Activated T-cell treated with anti-CD3 and anti-CD28 coated beads, Interleukin-2, amount 50 U/mL, for 24 hours (primary cell): ENCODE data around the gene LDB2.

Experiments
- DNase-seq: peaks from one replicate; pipeline ENCODE4 v3.0.0-alpha.2; 2020
- H3K27ac Mint-ChIP-seq: 2 replicates; pipeline ENCODE4 v1.8.0; 2020; ENCODE audit warnings: mild to moderate bottlenecking, mixed read lengths
- H3K27me3 Mint-ChIP-seq: 2 replicates; pipeline ENCODE4 v1.8.0; 2020; ENCODE audit warnings: mixed read lengths
- H3K36me3 Mint-ChIP-seq: 2 replicates; pipeline ENCODE4 v1.8.0; 2020; ENCODE audit warnings: low read depth, mixed read lengths
- H3K4me1 Mint-ChIP-seq: 2 replicates; pipeline ENCODE4 v1.8.0; 2020; ENCODE audit warnings: low read depth, mixed read lengths
- H3K4me3 Mint-ChIP-seq: 2 replicates; pipeline ENCODE4 v1.8.0; 2020; ENCODE audit warnings: mild to moderate bottlenecking, moderate library complexity, mixed read lengths
- H3K9me3 Mint-ChIP-seq: 2 replicates; pipeline ENCODE4 v1.8.0; 2020; ENCODE audit warnings: mixed read lengths

LDB2 gene

GRCh38 chr4:16728111-16728510 lies 170.3 kb downstream of the LDB2 start:
- H3K4me1 Mint-ChIP-seq, result no peaks in the 10 kb centered on the region
- no peak overlapping the region for H3K27ac Mint-ChIP-seq
- no peak for DNase-seq
- H3K36me3 Mint-ChIP-seq, result no peaks in the 10 kb centered on the region
- H3K9me3 Mint-ChIP-seq, result peaks cover 11% of the 10 kb centered on the region
- no peak overlapping the region for H3K4me3 Mint-ChIP-seq
- H3K27me3 Mint-ChIP-seq, result peaks cover 8% of the 10 kb centered on the region

DNA sequence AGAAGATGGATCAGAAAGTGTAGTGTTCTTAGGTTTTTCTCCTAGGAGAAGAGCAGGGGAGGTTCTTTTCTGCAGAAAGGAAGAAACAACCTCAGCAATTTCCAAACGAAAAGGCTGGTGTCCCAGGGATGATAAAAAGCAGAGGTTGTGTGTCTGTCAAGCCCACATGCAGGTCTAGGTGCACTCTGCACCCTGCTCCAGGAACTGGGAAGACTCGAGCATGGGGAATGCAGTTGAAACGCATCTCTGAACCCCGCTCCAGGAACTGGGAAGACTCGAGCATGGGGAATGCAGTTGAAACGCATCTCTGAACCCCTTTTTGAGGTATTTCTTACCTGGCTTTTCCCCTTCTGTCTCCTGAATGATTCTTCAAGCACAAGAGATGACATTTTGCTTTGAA lies 171.2 kb downstream of the LDB2 start:
- DNase-seq, result no peak
- no peak overlapping the region for H3K27ac Mint-ChIP-seq
- H3K36me3 Mint-ChIP-seq, result no peaks in the 10 kb centered on the region
- H3K9me3 Mint-ChIP-seq, result peaks cover 14% of the 10 kb centered on the region
- peaks cover 8% of the 10 kb centered on the region for H3K27me3 Mint-ChIP-seq
- H3K4me1 Mint-ChIP-seq, result no peaks in the 10 kb centered on the region
- no peak overlapping the region for H3K4me3 Mint-ChIP-seq

GRCh38 chr4:16726368-16727050 lies 171.9 kb downstream of the LDB2 start:
- Mint-ChIP-seq H3K27me3 (peaks cover 8% of the 10 kb centered on the region), H3K9me3 (peaks cover 14% of the 10 kb centered on the region), H3K27ac (no peak overlapping the region), H3K4me3 (no peak overlapping the region), H3K36me3 (no peaks in the 10 kb centered on the region), H3K4me1 (peaks cover 2% of the 10 kb centered on the region)
- DNase-seq, result no peak

DNA sequence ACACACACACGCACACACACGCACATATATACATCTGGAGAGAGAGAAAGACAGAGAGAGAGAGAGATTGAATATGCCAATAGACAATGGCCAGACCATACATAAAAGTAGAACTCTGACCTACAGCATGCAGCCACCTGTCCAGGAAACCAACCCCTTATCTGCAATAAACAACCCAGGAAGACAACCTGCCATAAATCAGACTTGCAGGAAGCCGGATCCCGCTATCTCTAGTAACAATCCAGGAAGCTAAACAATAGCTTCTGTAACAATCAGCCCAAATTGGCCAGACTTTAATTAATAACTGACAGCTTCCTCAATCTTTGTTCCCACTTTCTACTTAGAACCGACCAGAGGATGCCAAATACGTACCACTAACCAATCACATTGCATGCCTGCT lies 173.2 kb downstream of the LDB2 start:
- H3K4me1 Mint-ChIP-seq, result peaks cover 3% of the 10 kb centered on the region
- H3K27me3 Mint-ChIP-seq, result peaks cover 4% of the 10 kb centered on the region
- no peak for DNase-seq
- H3K9me3 Mint-ChIP-seq, result peaks cover 14% of the 10 kb centered on the region
- no peak overlapping the region for H3K4me3 Mint-ChIP-seq
- H3K27ac Mint-ChIP-seq, result no peak overlapping the region
- H3K36me3 Mint-ChIP-seq, result no peaks in the 10 kb centered on the region

DNA sequence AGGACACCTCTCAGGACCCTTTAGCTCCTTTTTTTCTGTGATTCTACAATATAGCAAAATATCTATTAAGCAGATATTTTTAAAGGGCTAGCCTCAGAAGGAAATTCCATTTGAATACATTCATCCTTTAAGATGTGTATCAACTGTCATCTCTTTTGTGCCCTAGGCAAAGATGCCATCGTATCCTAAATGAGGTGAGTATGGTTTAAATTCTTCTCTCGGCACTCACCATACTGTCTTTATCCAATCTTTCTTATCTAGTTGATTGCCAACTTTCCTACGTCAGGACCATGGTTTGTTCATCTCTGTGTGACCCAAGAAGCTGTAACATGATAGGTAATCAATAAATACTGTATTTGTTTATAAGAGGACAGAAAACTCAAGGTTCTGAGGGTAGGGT lies 176.0 kb downstream of the LDB2 start:
- peaks cover 16% of the 10 kb centered on the region for H3K9me3 Mint-ChIP-seq
- no peak overlapping the region for H3K27ac Mint-ChIP-seq
- H3K27me3 Mint-ChIP-seq, result peaks cover 7% of the 10 kb centered on the region
- H3K36me3 Mint-ChIP-seq, result no peaks in the 10 kb centered on the region
- H3K4me1 Mint-ChIP-seq, result peaks cover 3% of the 10 kb centered on the region
- DNase-seq, result no peak
- no peak overlapping the region for H3K4me3 Mint-ChIP-seq

DNA sequence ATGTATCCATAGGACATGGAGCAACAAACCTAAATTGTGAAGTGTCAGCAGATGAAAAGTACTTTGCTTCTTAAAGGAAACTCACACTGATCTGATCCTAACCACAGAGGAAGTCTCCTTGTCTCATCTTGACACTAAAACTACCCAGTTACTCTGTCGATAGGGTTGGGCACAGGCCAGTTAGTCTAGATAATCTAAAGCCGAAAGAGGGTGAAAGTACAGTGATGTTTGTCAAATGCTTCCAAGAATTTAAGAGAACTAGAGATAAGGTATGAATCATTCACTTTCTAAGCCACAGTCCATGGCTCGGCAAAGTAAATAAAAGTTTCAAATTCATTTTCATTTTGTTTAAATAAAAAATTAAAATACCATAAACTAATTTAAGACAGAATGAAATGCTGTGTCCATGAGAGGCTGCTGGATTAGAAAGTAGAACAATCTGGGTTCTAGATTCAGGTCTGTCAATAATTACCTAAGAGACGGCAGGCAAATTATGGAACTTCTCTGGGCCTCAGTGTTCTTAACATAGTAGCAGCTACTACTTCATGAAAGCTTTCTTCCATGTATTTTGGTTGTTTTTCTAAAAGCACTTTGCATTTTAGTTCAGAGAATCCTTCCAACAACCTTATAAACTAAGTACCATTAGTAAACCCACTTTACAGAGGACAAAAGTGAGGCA lies 176.7 kb downstream of the LDB2 start:
- H3K27me3 Mint-ChIP-seq, result peaks cover 4% of the 10 kb centered on the region

GRCh38 chr4:16720761-16721160 lies 177.7 kb downstream of the LDB2 start:
- Mint-ChIP-seq H3K36me3 (no peaks in the 10 kb centered on the region), H3K4me1 (peaks cover 3% of the 10 kb centered on the region), H3K27me3 (peaks cover 4% of the 10 kb centered on the region), H3K4me3 (no peak overlapping the region), H3K27ac (no peak overlapping the region), H3K9me3 (peaks cover 16% of the 10 kb centered on the region)
- DNase-seq, result no peak

More for the DNA sequence above, 176.7 kb downstream of the LDB2 start:
- Mint-ChIP-seq H3K27ac (no peak overlapping the region), H3K4me1 (peaks cover 3% of the 10 kb centered on the region), H3K4me3 (no peak overlapping the region), H3K36me3 (no peaks in the 10 kb centered on the region), H3K9me3 (peaks cover 16% of the 10 kb centered on the region)
- DNase-seq, result no peak

DNA sequence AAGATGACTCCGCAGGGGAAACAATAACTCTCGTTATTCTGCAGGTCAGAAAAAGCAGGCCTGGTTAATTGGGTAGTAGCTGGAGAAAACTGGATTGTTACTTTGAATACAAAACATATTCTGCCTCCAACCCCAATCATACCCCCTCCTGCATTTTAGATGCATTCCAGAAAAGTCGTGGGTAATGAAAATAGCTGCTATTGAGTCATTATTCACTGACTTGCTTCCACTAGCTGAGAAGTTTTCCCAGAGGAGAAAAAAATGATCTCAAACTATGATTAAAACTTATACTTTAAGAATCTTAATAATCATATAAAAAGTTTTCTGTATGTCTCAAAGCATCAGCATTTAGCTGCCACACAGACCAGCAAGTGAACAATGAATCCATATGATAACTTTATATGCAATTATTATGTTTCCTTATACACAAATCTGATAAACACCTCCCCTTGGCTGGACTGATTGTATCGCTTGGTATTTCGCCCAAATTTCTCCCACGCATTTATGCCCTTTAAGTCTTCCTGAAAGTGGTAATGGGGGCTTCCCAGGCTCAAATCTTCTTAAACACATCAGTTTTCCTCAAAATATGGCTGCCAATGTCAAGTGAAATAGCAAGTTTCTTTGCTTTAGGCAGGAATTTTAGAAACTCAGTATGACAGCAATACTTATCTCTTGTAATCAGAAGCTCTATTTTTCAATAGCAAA lies 181.0 kb downstream of the LDB2 start:
- Mint-ChIP-seq H3K4me1 (peaks cover 3% of the 10 kb centered on the region), H3K9me3 (peaks cover 2% of the 10 kb centered on the region), H3K27ac (no peak overlapping the region), H3K36me3 (no peaks in the 10 kb centered on the region), H3K4me3 (no peak overlapping the region), H3K27me3 (peaks cover 4% of the 10 kb centered on the region)
- no peak for DNase-seq

GRCh38 chr4:16715482-16715881 lies 183.0 kb downstream of the LDB2 start:
- no peak overlapping the region for H3K27ac Mint-ChIP-seq
- peaks cover 4% of the 10 kb centered on the region for H3K27me3 Mint-ChIP-seq
- DNase-seq, result no peak
- no peak overlapping the region for H3K4me3 Mint-ChIP-seq
- peaks cover 2% of the 10 kb centered on the region for H3K9me3 Mint-ChIP-seq
- no peaks in the 10 kb centered on the region for H3K36me3 Mint-ChIP-seq
- no peaks in the 10 kb centered on the region for H3K4me1 Mint-ChIP-seq

DNA sequence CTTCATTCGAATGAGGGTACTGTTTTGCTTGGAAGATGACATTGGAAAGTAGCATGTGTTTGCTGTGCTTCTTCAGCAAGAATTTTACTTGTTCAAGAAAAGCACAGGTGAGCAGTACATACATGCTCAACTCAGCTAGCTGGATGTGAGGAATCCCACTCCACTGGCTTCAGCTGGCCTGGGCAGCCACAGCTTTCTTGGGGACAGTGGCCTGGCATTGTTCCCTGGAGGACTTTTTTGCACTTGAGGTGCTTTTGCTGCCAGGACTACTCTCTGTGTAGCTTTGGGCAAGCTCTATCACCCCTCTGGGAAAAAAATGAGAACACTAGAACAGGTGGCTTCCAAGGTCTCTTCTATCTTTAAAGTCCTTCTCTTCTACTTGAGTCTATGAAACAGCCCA lies 184.3 kb downstream of the LDB2 start:
- Mint-ChIP-seq H3K4me1 (no peaks in the 10 kb centered on the region), H3K4me3 (no peak overlapping the region), H3K36me3 (no peaks in the 10 kb centered on the region), H3K9me3 (no peaks in the 10 kb centered on the region), H3K27ac (no peak overlapping the region), H3K27me3 (no peaks in the 10 kb centered on the region)
- DNase-seq, result no peak

GRCh38 chr4:16713696-16714095 lies 184.7 kb downstream of the LDB2 start:
- Mint-ChIP-seq H3K36me3 (no peaks in the 10 kb centered on the region), H3K27me3 (no peaks in the 10 kb centered on the region), H3K4me1 (no peaks in the 10 kb centered on the region), H3K4me3 (no peak overlapping the region), H3K27ac (no peak overlapping the region), H3K9me3 (no peaks in the 10 kb centered on the region)
- DNase-seq, result no peak

DNA sequence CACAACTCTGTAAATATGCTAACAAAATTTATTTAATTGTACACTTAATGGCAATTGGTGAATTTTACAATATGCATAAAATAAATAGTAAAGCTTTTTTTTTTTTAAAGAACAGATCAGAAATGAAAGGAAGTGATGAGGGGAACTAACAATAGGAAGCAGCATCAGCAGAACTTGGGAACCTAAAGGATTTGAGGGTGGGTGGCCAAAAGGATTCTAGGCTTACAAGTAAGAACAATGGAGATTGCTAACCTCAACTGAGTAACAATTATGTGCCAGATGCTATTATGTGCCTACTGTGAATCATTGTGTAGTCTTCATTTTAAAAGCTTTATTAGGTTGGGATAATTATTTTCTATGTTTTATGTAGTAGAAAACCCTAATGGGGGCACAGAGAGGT lies 185.2 kb downstream of the LDB2 start:
- Mint-ChIP-seq H3K36me3 (no peaks in the 10 kb centered on the region), H3K9me3 (no peaks in the 10 kb centered on the region), H3K27me3 (peaks cover 2% of the 10 kb centered on the region), H3K27ac (no peak overlapping the region), H3K4me1 (no peaks in the 10 kb centered on the region), H3K4me3 (no peak overlapping the region)
- DNase-seq, result no peak

DNA sequence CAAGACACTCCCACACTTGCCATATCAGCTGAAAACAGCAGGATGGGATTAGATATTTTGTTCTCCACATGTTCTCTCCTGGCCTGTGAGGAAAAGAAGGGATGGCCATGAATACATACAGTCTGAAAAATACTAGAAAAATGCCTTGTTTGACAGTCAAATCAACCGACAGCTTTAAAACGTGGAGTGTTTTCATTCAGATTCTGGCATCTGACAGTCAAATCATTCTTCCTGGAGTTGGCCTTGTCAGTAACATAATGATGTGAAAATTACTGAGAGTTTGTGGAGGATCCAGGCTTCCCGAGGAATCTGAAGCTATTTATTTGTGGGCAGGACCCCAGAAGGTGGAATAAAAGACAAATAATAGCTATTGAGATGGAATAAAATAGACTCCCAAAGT lies 188.2 kb downstream of the LDB2 start:
- no peak overlapping the region for H3K27ac Mint-ChIP-seq
- no peak for DNase-seq
- no peaks in the 10 kb centered on the region for H3K36me3 Mint-ChIP-seq
- peaks cover 8% of the 10 kb centered on the region for H3K27me3 Mint-ChIP-seq
- no peak overlapping the region for H3K4me3 Mint-ChIP-seq
- no peaks in the 10 kb centered on the region for H3K4me1 Mint-ChIP-seq
- no peaks in the 10 kb centered on the region for H3K9me3 Mint-ChIP-seq

- no peak overlapping the region for H3K27ac Mint-ChIP-seq
- no peaks in the 10 kb centered on the region for H3K4me1 Mint-ChIP-seq
- no peaks in the 10 kb centered on the region for H3K9me3 Mint-ChIP-seq
- no peak for DNase-seq
- peaks cover 8% of the 10 kb centered on the region for H3K27me3 Mint-ChIP-seq
- no peak overlapping the region for H3K4me3 Mint-ChIP-seq
- H3K36me3 Mint-ChIP-seq, result no peaks in the 10 kb centered on the region
Observed at GRCh38 chr4:16707874-16708273, 190.6 kb downstream of the LDB2 start.

- Mint-ChIP-seq H3K36me3 (no peaks in the 10 kb centered on the region), H3K9me3 (no peaks in the 10 kb centered on the region), H3K4me3 (no peak overlapping the region), H3K27ac (no peak overlapping the region), H3K4me1 (no peaks in the 10 kb centered on the region), H3K27me3 (peaks cover 8% of the 10 kb centered on the region)
- no peak for DNase-seq
Observed at GRCh38 chr4:16706251-16706650, 192.2 kb downstream of the LDB2 start.
